Measurements from ENCODE around the gene RPS6KA1. TPM values are rescaled to one million over a fixed set of nuclear protein-coding genes. Genes with fewer than 3 reads are reported as not detected.

RPS6KA1 gene
- total RNA-seq, 2 experiments from 2014 or later: 29.1 to 29.6 TPM

DNA sequence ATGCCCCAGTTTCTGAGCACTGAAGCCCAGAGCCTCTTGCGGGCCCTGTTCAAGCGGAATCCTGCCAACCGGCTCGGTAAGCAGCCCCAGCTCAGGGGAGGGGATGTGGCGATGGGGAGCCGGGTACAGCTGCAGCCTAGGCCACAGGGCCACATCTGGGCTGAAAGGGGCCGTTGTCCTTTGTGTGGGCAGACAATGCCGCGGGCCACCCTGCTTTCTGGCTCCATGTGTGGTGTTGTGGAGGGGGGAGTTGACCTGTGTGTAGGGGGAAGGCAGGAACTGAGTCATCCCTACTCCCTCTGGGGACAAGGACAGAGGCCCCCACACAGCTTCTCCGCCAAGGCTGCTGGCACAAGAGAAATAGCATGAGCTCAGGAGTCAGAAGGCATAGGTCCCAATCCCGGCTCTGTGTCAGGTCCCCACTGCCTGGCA lies 26.0 kb downstream of the RPS6KA1 start:
- DNase-seq (no peak), ATAC-seq (ENCODE audit: poor library complexity) (no peak)
- Histone ChIP-seq H3K36me3 (ENCODE audit: insufficient read depth, low read length) (peaks cover 91% of the 10 kb centered on the region), H3K4me3 (ENCODE audit: low read length) (no peak overlapping the region), H3K27me3 (ENCODE audit: control insufficient read depth in 1 of 2, insufficient read depth in 2 of 2, low read length in 2 of 2) (no peaks in the 10 kb centered on the region), H3K9me3 (ENCODE audit: control insufficient read depth in 1 of 2, insufficient read depth in 1 of 2, low read length in 2 of 2) (no peaks in the 10 kb centered on the region), H3K27ac (ENCODE audit: low read depth in 1 of 2, low read length in 2 of 2) (no peak overlapping the region), H3K4me1 (ENCODE audit: insufficient read depth, low read length) (peaks cover 16% of the 10 kb centered on the region)
- H3K4me3 Mint-ChIP-seq: no peak overlapping the region
- H3K27ac Mint-ChIP-seq: no peak overlapping the region
- CTCF ChIA-PET: interaction anchor here (0.9 to 1.4 kb wide), 2 partner anchors 14 to 17 kb away, joined by 3 to 5 read pairs; no protein-coding TSS in a partner anchor
- H3K27me3 Mint-ChIP-seq: no peaks in the 10 kb centered on the region
- TF ChIP-seq, protein P1, sequence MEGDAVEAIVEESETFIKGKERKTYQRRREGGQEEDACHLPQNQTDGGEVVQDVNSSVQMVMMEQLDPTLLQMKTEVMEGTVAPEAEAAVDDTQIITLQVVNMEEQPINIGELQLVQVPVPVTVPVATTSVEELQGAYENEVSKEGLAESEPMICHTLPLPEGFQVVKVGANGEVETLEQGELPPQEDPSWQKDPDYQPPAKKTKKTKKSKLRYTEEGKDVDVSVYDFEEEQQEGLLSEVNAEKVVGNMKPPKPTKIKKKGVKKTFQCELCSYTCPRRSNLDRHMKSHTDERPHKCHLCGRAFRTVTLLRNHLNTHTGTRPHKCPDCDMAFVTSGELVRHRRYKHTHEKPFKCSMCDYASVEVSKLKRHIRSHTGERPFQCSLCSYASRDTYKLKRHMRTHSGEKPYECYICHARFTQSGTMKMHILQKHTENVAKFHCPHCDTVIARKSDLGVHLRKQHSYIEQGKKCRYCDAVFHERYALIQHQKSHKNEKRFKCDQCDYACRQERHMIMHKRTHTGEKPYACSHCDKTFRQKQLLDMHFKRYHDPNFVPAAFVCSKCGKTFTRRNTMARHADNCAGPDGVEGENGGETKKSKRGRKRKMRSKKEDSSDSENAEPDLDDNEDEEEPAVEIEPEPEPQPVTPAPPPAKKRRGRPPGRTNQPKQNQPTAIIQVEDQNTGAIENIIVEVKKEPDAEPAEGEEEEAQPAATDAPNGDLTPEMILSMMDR (IDR thresholded peaks at IDR 0.05): no peak
- H3K36me3 Mint-ChIP-seq (ENCODE audit: low read depth): peaks cover 88% of the 10 kb centered on the region
- no peaks in the 10 kb centered on the region for H3K4me1 Mint-ChIP-seq (ENCODE audit: low read depth)
- intact Hi-C loops (cut with DNase I, micrococcal nuclease): no loop called here
- POLR2A ChIA-PET: interaction anchor here (0.9 to 1.0 kb wide), 2 partner anchors 14 to 21 kb away, joined by 3 read pairs; no protein-coding TSS in a partner anchor
- no peaks in the 10 kb centered on the region for H3K9me3 Mint-ChIP-seq

DNA sequence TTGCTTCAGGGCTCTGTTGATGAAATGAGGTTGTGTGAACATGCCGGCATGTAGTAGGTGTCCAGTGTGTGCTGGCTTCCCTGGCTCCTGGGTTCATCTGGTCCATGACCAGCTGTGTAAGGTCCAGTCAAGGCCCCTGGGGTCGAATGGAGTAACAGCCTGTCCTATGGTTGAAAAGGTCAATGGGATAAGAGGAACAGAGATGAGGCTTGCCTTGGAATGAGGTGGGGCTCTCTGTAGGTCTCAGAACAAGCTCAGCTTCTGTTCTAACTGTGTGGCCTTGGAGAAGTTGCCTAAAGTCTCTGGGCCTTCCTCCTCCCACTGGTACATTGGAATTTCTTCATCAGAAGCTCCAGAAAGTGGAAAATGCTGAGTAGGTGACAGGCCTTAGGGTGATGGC lies 26.6 kb downstream of the RPS6KA1 start:
- Mint-ChIP-seq H3K4me3 (no peak overlapping the region), H3K9me3 (no peaks in the 10 kb centered on the region), H3K27me3 (no peaks in the 10 kb centered on the region), H3K27ac (no peak overlapping the region), H3K36me3 (ENCODE audit: low read depth) (peaks cover 88% of the 10 kb centered on the region), H3K4me1 (ENCODE audit: low read depth) (no peaks in the 10 kb centered on the region)
- DNase-seq: no peak
- no peaks in the 10 kb centered on the region for H3K27me3 ChIP-seq (ENCODE audit: control insufficient read depth in 1 of 2, insufficient read depth in 2 of 2, low read length in 2 of 2)
- H3K4me1 ChIP-seq (ENCODE audit: insufficient read depth, low read length): peaks cover 13% of the 10 kb centered on the region
- no peak overlapping the region for H3K27ac ChIP-seq (ENCODE audit: low read depth in 1 of 2, low read length in 2 of 2)
- intact Hi-C loops (cut with DNase I, micrococcal nuclease): no loop called here
- ChIA-PET CTCF (interaction anchor here (0.9 to 1.4 kb wide), 2 partner anchors 14 to 18 kb away, joined by 3 to 5 read pairs; no protein-coding TSS in a partner anchor), POLR2A (interaction anchor here (1.0 kb wide), 1 partner anchor 14 kb away, joined by 3 read pairs; no protein-coding TSS in a partner anchor)
- peaks cover 91% of the 10 kb centered on the region for H3K36me3 ChIP-seq (ENCODE audit: insufficient read depth, low read length)
- H3K9me3 ChIP-seq (ENCODE audit: control insufficient read depth in 1 of 2, insufficient read depth in 1 of 2, low read length in 2 of 2): no peaks in the 10 kb centered on the region
- no peak for ATAC-seq (ENCODE audit: poor library complexity)
- TF ChIP-seq, protein P1 (IDR thresholded peaks at IDR 0.05): no peak
- H3K4me3 ChIP-seq (ENCODE audit: low read length): no peak overlapping the region

DNA sequence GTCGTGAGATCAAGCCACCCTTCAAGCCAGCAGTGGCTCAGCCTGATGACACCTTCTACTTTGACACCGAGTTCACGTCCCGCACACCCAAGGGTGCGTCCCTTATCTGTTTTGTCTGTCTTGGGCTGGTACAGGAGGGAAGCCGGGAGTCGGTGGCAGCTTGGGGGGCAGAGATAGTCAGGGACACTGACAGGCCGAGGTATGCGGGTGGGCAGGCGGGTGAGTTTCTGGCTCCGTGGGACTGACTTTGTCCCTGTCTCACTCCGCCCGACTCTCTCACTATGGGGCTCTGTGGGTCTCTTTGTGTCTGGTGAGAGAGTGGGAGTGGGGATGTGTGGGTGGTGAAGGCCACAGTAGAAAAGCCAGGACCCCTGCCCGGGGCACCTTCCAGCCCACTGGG lies 27.4 kb downstream of the RPS6KA1 start:
- Mint-ChIP-seq H3K27ac (no peak overlapping the region), H3K4me1 (ENCODE audit: low read depth) (no peaks in the 10 kb centered on the region), H3K27me3 (no peaks in the 10 kb centered on the region), H3K36me3 (ENCODE audit: low read depth) (peaks cover 88% of the 10 kb centered on the region), H3K9me3 (no peaks in the 10 kb centered on the region), H3K4me3 (no peak overlapping the region)
- peaks cover 91% of the 10 kb centered on the region for H3K36me3 ChIP-seq (ENCODE audit: insufficient read depth, low read length)
- peaks cover 13% of the 10 kb centered on the region for H3K4me1 ChIP-seq (ENCODE audit: insufficient read depth, low read length)
- DNase-seq: no peak
- no peak overlapping the region for H3K4me3 ChIP-seq (ENCODE audit: low read length)
- ChIA-PET CTCF (no interaction called here), POLR2A (no interaction called here)
- TF ChIP-seq, protein P1 (IDR thresholded peaks at IDR 0.05): no peak
- no peak for ATAC-seq (ENCODE audit: poor library complexity)
- intact Hi-C loops (cut with DNase I, micrococcal nuclease): no loop called here
- no peaks in the 10 kb centered on the region for H3K9me3 ChIP-seq (ENCODE audit: control insufficient read depth in 1 of 2, insufficient read depth in 1 of 2, low read length in 2 of 2)
- H3K27ac ChIP-seq (ENCODE audit: low read depth in 1 of 2, low read length in 2 of 2): no peak overlapping the region
- H3K27me3 ChIP-seq (ENCODE audit: control insufficient read depth in 1 of 2, insufficient read depth in 2 of 2, low read length in 2 of 2): no peaks in the 10 kb centered on the region

All from CD4-positive, alpha-beta T cell (primary cell).